CD4-positive, alpha-beta T cell (primary cell): ENCODE measurements around the gene GNAS-AS1. TPM values are rescaled to one million over a fixed set of nuclear protein-coding genes. Genes with fewer than 3 reads are reported as not detected.

Source experiments
- ATAC-seq: fragments of 200-7000 bp; cut with Tn5 transposase; one replicate; pipeline ENCODE4 v1.10.0; 2022; ENCODE audit warnings: mild to moderate bottlenecking; ENCODE audit not compliant: poor library complexity
- CTCF ChIA-PET: fragments of 350-600 bp; sonication (Branson Sonifier 250); formaldehyde crosslinking; loops from one replicate; lab custom pipeline; 2021; ENCODE audit warnings: antibody characterized with exemption, inconsistent platforms; lab: Charles Lee
- POLR2A ChIA-PET: fragments of 350-600 bp; sonication (Branson Sonifier 250); formaldehyde crosslinking; loops from one replicate; lab custom pipeline; 2021; ENCODE audit warnings: antibody characterized with exemption, inconsistent platforms; lab: Charles Lee
- DNase-seq, 14 experiments: peaks; one replicate each; pipeline ENCODE4 v3.0.0-alpha.2; 2013 to 2020; ENCODE audit warnings: mixed read lengths in 2 of 14
- H3K27ac ChIP-seq, 2 donors: one replicate each; pipeline versions ENCODE4 v1.5.1 to v1.7.0; 2013; ENCODE audit warnings: low read length in 2 of 2, low read depth in 1 of 2, mild to moderate bottlenecking in 1 of 2
- H3K27me3 ChIP-seq, 2 experiments: 1 replicate in 1 of 2; 2 replicates in 1 of 2; pipeline versions ENCODE4 v1.6.1 to v1.7.0; 2013; ENCODE audit warnings: low read length in 2 of 2, control low read depth in 1 of 2, mild to moderate bottlenecking in 1 of 2, moderate library complexity in 1 of 2; ENCODE audit not compliant: insufficient read depth in 2 of 2, control insufficient read depth in 1 of 2
- H3K36me3 ChIP-seq: one replicate; pipeline ENCODE4 v1.6.1; 2013; ENCODE audit warnings: low read length, control low read depth; ENCODE audit not compliant: insufficient read depth
- H3K4me1 ChIP-seq: one replicate; pipeline ENCODE4 v1.6.1; 2013; ENCODE audit warnings: low read length, control low read depth; ENCODE audit not compliant: insufficient read depth
- H3K4me3 ChIP-seq: one replicate; pipeline ENCODE4 v1.5.1; 2013; ENCODE audit warnings: mild to moderate bottlenecking, low read length, moderate library complexity
- H3K9me3 ChIP-seq, 2 experiments: 1 replicate in 1 of 2; 2 replicates in 1 of 2; pipeline versions ENCODE4 v1.6.1 to v1.7.0; 2013; ENCODE audit warnings: low read length in 2 of 2, mild to moderate bottlenecking in 2 of 2, control low read depth in 1 of 2, moderate library complexity in 1 of 2; ENCODE audit not compliant: control insufficient read depth in 1 of 2, insufficient read depth in 1 of 2
- H3K27ac Mint-ChIP-seq: one replicate; pipeline ENCODE4 v1.8.0; 2020; ENCODE audit warnings: mixed read lengths
- H3K27me3 Mint-ChIP-seq: one replicate; pipeline ENCODE4 v1.8.0; 2021; ENCODE audit warnings: mixed read lengths
- H3K36me3 Mint-ChIP-seq: one replicate; pipeline ENCODE4 v1.8.0; 2021; ENCODE audit warnings: low read depth, mixed read lengths
- H3K4me1 Mint-ChIP-seq: one replicate; pipeline ENCODE4 v1.8.0; 2021; ENCODE audit warnings: low read depth, mixed read lengths
- H3K4me3 Mint-ChIP-seq: one replicate; pipeline ENCODE4 v1.8.0; 2020; ENCODE audit warnings: mild to moderate bottlenecking, mixed read lengths
- H3K9me3 Mint-ChIP-seq: one replicate; pipeline ENCODE4 v1.8.0; 2020; ENCODE audit warnings: mixed read lengths
- CTCF ChIP-seq: fragments of 200-600 bp; IDR thresholded peaks from one replicate; pipeline ENCODE4 v1.8.0; 2022; ENCODE audit warnings: antibody characterized with exemption, mild to moderate bottlenecking
- intact Hi-C, 2 experiments: fragments of 100-400 bp; cut with DNase I in 1 of 2; cut with micrococcal nuclease in 1 of 2; formaldehyde crosslinking; loops; one replicate each; pipeline versions ENCODE4 v1.15.1 to v1.9.0; 2023 to 2025; cut with DNase I, micrococcal nuclease
- total RNA-seq, 174 experiments: library from RNA in 2 of 174; stranded (reverse) in 2 of 174; gene quantifications; one replicate each; pipeline ENCODE4 v1.2.3 and lab custom pipeline; 2021 to 2026

Gene GNAS-AS1
- total RNA-seq, 2 experiments from 2014 or later = not detected

- H3K36me3 ChIP-seq = no peaks in the 10 kb centered on the region
- DNase-seq = no peak
- H3K4me1 ChIP-seq = no peaks in the 10 kb centered on the region
- TF ChIP-seq CTCF = no peak
- peaks cover 0 to 4% of the 10 kb centered on the region in 2 experiments for H3K27me3 ChIP-seq
- H3K9me3 ChIP-seq = peaks cover 0 to 23% of the 10 kb centered on the region in 2 experiments
- Mint-ChIP-seq H3K36me3 (no peaks in the 10 kb centered on the region), H3K27me3 (peaks cover 23% of the 10 kb centered on the region), H3K4me3 (no peak overlapping the region), H3K4me1 (no peaks in the 10 kb centered on the region), H3K9me3 (no peaks in the 10 kb centered on the region), H3K27ac (no peak overlapping the region)
- ChIA-PET POLR2A (no interaction called here), CTCF (no interaction called here)
- H3K4me3 ChIP-seq = no peak overlapping the region
- ATAC-seq = no peak
- no peak overlapping the region for H3K27ac ChIP-seq
- intact Hi-C loops = no loop called here
Observed at GRCh38 chr20:58816957-58817651, 33.6 kb downstream of the GNAS-AS1 start.

GRCh38 chr20:58816051-58816450 lies 34.7 kb downstream of the GNAS-AS1 start:
- intact Hi-C loops = no loop called here
- ChIA-PET CTCF (no interaction called here), POLR2A (no interaction called here)
- Mint-ChIP-seq H3K27me3 (peaks cover 29% of the 10 kb centered on the region), H3K9me3 (no peaks in the 10 kb centered on the region), H3K27ac (no peak overlapping the region), H3K4me3 (no peak overlapping the region), H3K4me1 (no peaks in the 10 kb centered on the region), H3K36me3 (no peaks in the 10 kb centered on the region)
- H3K27ac ChIP-seq = no peak overlapping the region
- ATAC-seq = no peak
- no peaks in the 10 kb centered on the region for H3K36me3 ChIP-seq
- TF ChIP-seq CTCF = no peak
- H3K4me3 ChIP-seq = no peak overlapping the region
- peaks cover 4% of the 10 kb centered on the region in 2 experiments for H3K27me3 ChIP-seq
- H3K9me3 ChIP-seq = peaks cover 0 to 20% of the 10 kb centered on the region in 2 experiments
- no peak for DNase-seq
- H3K4me1 ChIP-seq = no peaks in the 10 kb centered on the region

GRCh38 chr20:58815448-58815847 lies 35.3 kb downstream of the GNAS-AS1 start:
- H3K36me3 Mint-ChIP-seq = no peaks in the 10 kb centered on the region
- no peak overlapping the region for H3K27ac Mint-ChIP-seq
- TF ChIP-seq CTCF = no peak
- DNase-seq (no peak), ATAC-seq (no peak)
- ChIA-PET CTCF (no interaction called here), POLR2A (interaction anchor here (0.7 kb wide), 1 partner anchor 1829 kb away, joined by 3 read pairs; no protein-coding TSS in a partner anchor)
- peaks cover 4% of the 10 kb centered on the region in 2 experiments for H3K27me3 ChIP-seq
- H3K9me3 Mint-ChIP-seq = no peaks in the 10 kb centered on the region
- no peak overlapping the region for H3K4me3 ChIP-seq
- H3K4me1 Mint-ChIP-seq = no peaks in the 10 kb centered on the region
- no peak overlapping the region for H3K27ac ChIP-seq
- intact Hi-C loops = no loop called here
- peaks cover 29% of the 10 kb centered on the region for H3K27me3 Mint-ChIP-seq
- H3K9me3 ChIP-seq = peaks cover 0 to 21% of the 10 kb centered on the region in 2 experiments
- no peaks in the 10 kb centered on the region for H3K4me1 ChIP-seq
- H3K36me3 ChIP-seq = no peaks in the 10 kb centered on the region
- no peak overlapping the region for H3K4me3 Mint-ChIP-seq
